Right lobe of liver (tissue), 4 donors: Measurements from ENCODE around the gene DPM1.

Experiments used
- CTCF ChIP-seq, 4 donors: fragments of 200-600 bp in 3 of 4; fragments of 450-650 bp in 1 of 4; IDR thresholded peaks; one replicate each; pipeline versions ENCODE4 v1.5.1 to v1.8.0; 2016 to 2022; ENCODE audit warnings: antibody characterized with exemption in 4 of 4, mild to moderate bottlenecking in 2 of 4
- POLR2A ChIP-seq: fragments of 450-650 bp; IDR thresholded peaks from one replicate; pipeline ENCODE4 v1.6.1; 2017; ENCODE audit warnings: antibody characterized with exemption, mild to moderate bottlenecking
- donor health status: DM: no; HTN: no; CAD: no.
- donor health status: DM: no; HTN: no; CAD: no.
- donor health status: DM: no; HTN: yes; CAD: no.

- TF ChIP-seq CTCF (IDR thresholded peaks at IDR 0.05) (no peak), POLR2A (no peak)
These were observed 9.3 kb upstream of the DPM1 start for GRCh38 chr20:50967586-50967985.
